ENCODE measurements around the gene ENTPD8.
"Not testable (repeated sequence)": the region's sequence is repeated elsewhere in the genome, so short reads cannot be mapped to it uniquely, and the experiment has no call there.

DNA sequence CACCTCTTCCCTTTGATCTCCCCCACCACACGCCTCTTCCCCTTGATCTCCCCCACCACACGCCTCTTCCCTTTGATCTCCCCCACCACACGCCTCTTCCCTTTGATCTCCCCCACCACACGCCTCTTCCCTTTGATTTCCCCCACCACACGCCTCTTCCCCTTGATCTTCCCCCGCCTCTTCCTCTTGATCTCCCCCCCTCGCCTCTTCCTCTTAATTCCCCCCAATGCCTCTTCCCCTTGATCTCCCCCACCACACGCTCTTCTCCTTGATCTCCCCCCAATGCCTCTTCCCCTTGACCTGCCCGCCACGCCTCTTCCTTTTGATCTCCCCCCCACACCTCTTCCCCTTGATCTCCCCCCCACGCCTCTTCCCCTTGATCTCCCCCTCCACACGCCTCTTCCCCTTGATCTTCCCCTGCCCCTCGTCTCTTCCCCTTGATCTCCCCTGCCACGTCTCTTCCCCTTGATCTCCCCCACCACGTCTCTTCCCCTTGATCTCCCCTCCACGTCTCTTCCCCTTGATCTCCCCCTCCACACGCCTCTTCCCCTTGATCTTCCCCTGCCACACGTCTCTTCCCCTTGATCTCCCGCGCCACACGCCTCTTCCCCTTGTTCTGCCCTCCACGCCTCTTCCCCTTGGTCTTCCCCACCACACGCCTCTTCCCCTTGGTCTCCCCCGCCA lies 9.5 kb upstream of the ENTPD8 start:
- TF ChIP-seq EZH2phosphoT487, EZH2 (IDR thresholded peaks at IDR 0.05): not testable (repeated sequence)
- TF ChIP-seq, protein P1, sequence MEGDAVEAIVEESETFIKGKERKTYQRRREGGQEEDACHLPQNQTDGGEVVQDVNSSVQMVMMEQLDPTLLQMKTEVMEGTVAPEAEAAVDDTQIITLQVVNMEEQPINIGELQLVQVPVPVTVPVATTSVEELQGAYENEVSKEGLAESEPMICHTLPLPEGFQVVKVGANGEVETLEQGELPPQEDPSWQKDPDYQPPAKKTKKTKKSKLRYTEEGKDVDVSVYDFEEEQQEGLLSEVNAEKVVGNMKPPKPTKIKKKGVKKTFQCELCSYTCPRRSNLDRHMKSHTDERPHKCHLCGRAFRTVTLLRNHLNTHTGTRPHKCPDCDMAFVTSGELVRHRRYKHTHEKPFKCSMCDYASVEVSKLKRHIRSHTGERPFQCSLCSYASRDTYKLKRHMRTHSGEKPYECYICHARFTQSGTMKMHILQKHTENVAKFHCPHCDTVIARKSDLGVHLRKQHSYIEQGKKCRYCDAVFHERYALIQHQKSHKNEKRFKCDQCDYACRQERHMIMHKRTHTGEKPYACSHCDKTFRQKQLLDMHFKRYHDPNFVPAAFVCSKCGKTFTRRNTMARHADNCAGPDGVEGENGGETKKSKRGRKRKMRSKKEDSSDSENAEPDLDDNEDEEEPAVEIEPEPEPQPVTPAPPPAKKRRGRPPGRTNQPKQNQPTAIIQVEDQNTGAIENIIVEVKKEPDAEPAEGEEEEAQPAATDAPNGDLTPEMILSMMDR (IDR thresholded peaks at IDR 0.05): not testable (repeated sequence)

All from neural progenitor cell (in vitro differentiated cells).